NCI-H1694 treated with DMSO at 0.1 percent for 48 hours (cell line): ENCODE results near the gene CALR3.
"Not testable (repeated sequence)": the region's sequence is repeated elsewhere in the genome, so short reads cannot be mapped to it uniquely, and the experiment has no call there.

ENCODE experiments used
- DNase-seq: peaks from one replicate; lab custom pipeline; 2025; lab: John Stamatoyannopoulos, UW

Gene CALR3

DNA sequence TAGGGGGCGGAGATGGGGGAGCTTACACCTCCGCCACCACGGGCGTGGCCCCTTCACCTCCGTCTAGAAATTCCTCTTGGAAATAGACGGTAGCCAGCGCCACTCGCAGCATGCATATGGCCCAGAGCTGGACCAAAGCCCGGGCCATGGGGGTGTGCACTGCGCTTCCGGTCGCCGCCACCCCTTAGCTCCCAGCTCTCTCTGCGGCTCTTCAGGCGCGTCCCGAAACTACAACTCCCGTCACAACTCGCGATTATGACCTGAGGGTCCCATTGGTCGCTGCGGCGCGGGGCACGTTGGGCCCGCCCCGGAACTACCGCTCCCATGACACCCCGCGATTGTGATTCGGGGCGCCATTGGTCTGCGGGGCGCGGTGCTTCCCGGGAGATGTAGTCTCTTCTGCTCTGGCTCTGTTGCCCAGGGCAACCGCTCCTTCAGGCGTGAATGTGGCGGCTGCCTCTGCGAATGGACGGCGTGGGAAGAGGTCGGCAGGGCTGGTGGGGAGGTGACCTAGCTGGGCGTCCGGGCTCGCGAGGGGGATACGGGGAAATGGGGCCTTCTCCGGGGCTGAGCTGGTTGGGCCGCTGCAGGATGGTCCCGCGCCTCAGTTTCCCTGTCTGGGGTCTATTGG is at the start of gene CALR3, which contains the start of gene C19orf44:
Gene CALR3, minus strand, starts transcription at position 186 of the 631 bp plus-strand sequence. Its CDS starts 38 bp downstream, at position 148.
Gene C19orf44, plus strand, starts transcription at position 413 of the 631 bp plus-strand sequence. CDS start 4,399 bp downstream, outside the sequence.
- DNase-seq = peak; percentile 94

DNA sequence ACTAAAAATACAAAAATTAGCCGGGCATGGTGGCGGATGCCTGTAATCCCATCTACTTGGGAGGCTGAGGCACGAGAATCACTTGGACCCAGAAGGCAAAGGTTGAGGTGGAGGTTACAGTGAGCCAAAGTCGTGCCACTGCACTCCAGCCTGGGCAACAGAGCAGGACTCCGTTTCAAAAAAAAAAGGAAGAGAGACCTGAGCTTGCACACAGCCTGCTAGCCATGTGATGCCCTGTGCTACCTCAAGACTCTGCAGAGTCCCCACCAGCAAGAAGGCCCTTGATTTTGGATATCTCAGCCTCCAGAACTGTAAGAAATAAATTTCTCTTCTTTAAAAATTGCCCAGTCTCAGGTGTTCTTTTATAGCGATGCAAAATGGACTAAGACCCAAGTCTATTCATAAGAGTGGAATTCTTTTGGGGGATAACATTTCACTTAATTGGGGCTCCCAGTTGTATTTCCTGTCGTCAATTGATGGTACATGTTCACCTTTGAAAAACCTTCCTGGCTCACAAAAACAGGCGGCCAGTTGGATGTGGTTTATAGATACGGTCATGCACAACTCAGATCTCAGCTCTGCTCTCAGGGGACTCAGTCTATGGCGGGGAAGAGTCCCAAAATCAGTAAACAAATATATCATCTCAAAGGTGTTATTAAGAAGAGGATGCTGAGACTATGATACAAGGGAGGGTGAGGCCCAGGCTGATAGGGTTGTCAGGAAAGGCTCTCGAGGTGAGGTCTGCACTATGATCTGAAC is 48.7 kb upstream of the CALR3 start:
- DNase-seq = no peak

- not testable (repeated sequence) for DNase-seq
These were observed 47.8 kb upstream of the CALR3 start for GRCh38 chr19:16543734-16544133.

DNA sequence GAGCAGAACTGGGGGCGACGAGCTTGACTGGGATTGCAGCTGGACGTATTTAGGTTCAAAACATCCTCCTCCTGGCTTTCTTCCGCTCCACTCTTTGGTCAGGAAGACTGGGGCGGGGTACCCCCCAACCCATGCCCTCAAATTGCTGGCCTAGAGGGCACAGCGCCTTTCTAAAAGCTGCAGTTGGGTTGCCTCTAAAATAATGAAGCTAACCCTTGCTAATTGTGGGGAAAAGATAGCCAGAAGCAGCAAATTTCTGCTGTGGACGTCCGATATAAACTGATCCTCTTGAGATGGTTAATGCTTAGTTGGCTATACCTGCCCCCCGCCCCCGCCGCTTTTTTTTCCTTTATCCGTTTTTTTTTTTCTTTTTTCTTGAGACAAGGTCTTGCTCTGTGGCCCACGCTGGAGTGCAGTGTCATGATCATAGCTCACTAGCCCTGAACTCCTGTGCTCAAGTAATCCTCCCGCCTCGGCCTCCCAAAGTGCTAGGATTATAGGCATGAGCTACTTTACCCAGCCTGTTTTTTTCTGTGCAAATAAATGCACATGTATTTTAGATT is 47.0 kb upstream of the CALR3 start:
- DNase-seq = no peak

DNA sequence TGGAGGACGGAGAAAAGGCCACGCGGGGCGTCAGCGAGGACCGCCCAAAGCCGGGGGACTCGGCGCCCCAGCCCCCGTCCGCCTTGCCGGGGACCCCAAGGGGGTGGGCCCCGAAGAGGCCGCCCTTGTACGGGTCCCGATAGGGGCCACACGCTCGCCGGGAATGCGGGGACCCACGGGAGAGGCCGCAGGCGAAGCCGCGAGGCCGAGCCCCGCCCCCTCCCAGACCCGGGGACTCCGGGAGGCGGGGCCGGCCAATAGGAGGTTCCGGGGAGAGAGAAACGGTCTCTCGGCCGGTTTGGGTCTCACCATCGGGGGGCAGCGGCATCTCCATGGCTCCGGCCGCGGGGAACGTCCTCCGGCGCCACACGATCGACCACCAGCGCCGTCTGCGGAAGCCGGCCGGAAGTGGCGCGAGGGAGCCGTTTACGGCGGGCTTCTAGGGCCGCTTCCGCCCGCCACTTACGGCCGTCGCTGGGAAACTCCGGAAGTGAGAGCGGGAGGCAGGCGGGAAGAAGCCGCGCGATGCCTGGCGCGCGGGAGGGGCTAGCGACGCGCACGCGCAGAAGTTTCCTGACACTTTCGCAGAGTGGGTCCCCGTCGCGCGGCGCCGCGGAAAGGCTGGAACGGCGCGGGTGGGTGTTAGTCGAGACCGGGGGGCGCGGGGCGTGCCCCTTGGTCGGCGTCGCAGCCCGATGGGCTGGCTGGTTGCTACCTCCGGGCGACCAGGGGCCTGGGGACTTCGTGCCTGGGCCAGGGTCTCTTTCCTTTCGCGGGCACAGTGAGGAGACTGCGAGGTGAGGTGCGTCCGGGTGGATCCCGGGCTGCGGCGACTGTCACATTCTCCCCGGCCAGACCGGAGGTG is 46.3 kb upstream of the CALR3 start, which contains the start of gene CHERP:
Gene CHERP, minus strand, starts transcription at position 393 of the 865 bp plus-strand sequence. Its CDS starts 59 bp downstream, at position 334.
- peak; percentile 85 for DNase-seq

- no peak for DNase-seq
These were observed 45.6 kb upstream of the CALR3 start for GRCh38 chr19:16541526-16542044.

GRCh38 chr19:16540948-16541347 is 45.0 kb upstream of the CALR3 start:
- DNase-seq = no peak

GRCh38 chr19:16537111-16537510 is 41.1 kb upstream of the CALR3 start:
- DNase-seq = no peak

- DNase-seq = no peak
These were observed 40.2 kb upstream of the CALR3 start for GRCh38 chr19:16536130-16536529.

GRCh38 chr19:16535381-16535780 is 39.4 kb upstream of the CALR3 start:
- no peak for DNase-seq

GRCh38 chr19:16532440-16533234 is 36.7 kb upstream of the CALR3 start:
- no peak for DNase-seq

DNA sequence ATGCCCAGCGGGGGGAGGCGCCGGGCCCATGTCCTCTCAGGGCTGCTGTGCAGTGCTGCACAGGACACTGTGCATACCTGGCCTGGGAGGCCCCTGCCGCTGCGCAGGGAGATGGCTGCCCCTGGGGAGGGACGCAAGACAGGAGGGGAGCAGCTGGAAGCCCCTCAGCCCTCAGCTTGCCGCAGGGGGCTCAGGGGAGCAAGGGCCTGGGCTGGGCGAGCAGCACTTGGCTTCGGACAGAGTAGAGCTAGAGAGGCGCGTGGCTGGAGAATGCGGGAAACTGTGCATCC is 35.4 kb upstream of the CALR3 start:
- DNase-seq = no peak

- no peak for DNase-seq
These were observed 34.8 kb upstream of the CALR3 start for GRCh38 chr19:16530540-16531379.

- no peak for DNase-seq
These were observed 33.6 kb upstream of the CALR3 start for GRCh38 chr19:16529466-16530144.

- peak; percentile 16 for DNase-seq
These were observed 32.1 kb upstream of the CALR3 start for GRCh38 chr19:16527971-16528521.

DNA sequence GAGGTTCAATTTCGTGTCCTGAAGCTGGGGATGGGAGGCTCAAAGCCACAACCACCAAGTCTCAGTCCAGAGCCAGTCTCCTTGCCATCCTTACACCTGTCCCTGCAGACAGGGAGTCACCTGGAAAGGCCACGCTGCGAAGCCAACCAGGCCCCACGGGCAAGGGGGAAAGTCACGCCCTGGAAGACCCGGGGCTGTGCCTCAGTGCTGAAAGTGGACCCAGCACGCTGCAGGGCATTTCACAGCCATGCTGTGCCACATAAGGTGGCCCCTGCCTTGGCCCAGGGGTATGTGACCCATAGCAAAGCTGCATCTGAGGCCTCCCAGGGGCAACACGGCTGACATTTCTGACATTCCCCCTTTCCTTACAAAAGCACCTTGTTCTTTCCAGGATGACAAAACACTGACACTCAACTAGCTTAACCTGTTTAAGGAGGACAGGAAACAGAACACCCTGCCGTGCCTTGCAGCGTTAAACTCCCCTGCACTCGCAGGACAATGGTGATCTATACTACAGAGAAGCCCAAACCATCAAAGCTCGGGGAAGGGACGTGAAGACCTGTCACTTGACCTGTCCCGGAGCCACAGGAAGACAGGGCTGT is 31.5 kb upstream of the CALR3 start:
- no peak for DNase-seq

DNA sequence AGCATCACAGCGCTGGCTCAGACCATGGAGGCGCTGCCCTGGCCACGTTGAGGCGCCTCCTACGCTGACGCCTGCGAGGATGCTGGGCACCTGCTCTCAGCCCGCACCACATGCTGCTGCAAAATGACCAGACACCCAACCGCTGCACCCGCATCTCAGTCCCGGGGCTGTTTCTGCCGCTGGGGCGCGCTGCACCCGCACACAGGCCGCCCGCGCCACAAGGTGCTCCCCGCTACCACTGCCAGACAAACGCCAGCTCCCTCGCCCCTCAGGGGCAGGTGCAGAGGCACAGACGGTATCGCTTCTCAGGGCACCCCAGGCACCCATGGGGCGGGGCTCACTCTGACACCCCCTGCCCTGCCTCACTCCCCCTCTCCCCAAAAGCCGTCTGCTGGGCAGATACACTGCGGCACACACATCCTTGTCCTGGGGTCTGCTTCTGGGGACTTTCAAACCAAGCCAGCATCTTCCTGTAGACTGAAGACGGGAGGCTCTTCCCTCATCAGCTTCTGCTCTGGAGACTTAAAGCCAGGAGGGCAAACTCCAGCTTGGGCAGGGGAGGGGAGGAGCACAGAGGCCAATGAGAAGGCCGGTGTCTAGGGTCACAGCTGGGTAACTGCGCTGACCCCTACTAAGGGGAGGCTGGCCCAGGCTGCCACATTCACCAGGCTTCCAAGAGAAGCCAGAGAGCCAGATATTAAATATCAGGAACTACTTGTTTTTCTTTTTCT is 29.9 kb upstream of the CALR3 start:
- no peak for DNase-seq
